ENCODE data around the gene UFL1.
"Not testable (repeated sequence)": the region's sequence is repeated elsewhere in the genome, so short reads cannot be mapped to it uniquely, and the experiment has no call there.

UFL1 gene

GRCh38 chr6:96521644-96522464 is at the start of gene UFL1:
Gene UFL1 (plus strand): TSS chr6:96521806. CDS start chr6:96521874, 68 bp downstream.
- peak; percentile 94 for DNase-seq (ENCODE audit: low read depth)

GRCh38 chr6:96472291-96472690 is 49.3 kb upstream of the UFL1 start:
- DNase-seq (ENCODE audit: low read depth): not testable (repeated sequence)

GRCh38 chr6:96478695-96479094 is 42.9 kb upstream of the UFL1 start:
- no peak for DNase-seq (ENCODE audit: low read depth)

GRCh38 chr6:96491926-96492325 is 29.7 kb upstream of the UFL1 start:
- no peak for DNase-seq (ENCODE audit: low read depth)

- DNase-seq (ENCODE audit: low read depth): peak; percentile 24
Measured at GRCh38 chr6:96499781-96500180, 21.8 kb upstream of the UFL1 start.

- DNase-seq (ENCODE audit: low read depth): no peak
Measured at GRCh38 chr6:96502915-96503314, 18.7 kb upstream of the UFL1 start.

- DNase-seq (ENCODE audit: low read depth): no peak
Measured at GRCh38 chr6:96505363-96505762, 16.2 kb upstream of the UFL1 start.

- no peak for DNase-seq (ENCODE audit: low read depth)
Measured at GRCh38 chr6:96509281-96509680, 12.3 kb upstream of the UFL1 start.

- DNase-seq (ENCODE audit: low read depth): no peak
Measured at GRCh38 chr6:96520171-96521115, 1.2 kb upstream of the UFL1 start.

- no peak for DNase-seq (ENCODE audit: low read depth)
Measured at GRCh38 chr6:96521306-96521643, 331 bp upstream of the UFL1 start.

GRCh38 chr6:96522465-96523009 is 931 bp downstream of the UFL1 start:
- DNase-seq (ENCODE audit: low read depth): no peak

GRCh38 chr6:96528193-96528592 is 6.6 kb downstream of the UFL1 start:
- no peak for DNase-seq (ENCODE audit: low read depth)

- DNase-seq (ENCODE audit: low read depth): no peak
Measured at GRCh38 chr6:96532399-96532798, 10.8 kb downstream of the UFL1 start.

GRCh38 chr6:96537726-96538125 is 16.1 kb downstream of the UFL1 start:
- no peak for DNase-seq (ENCODE audit: low read depth)

GRCh38 chr6:96542702-96543101 is 21.1 kb downstream of the UFL1 start:
- DNase-seq (ENCODE audit: low read depth): no peak

GRCh38 chr6:96545882-96546281 is 24.3 kb downstream of the UFL1 start:
- no peak for DNase-seq (ENCODE audit: low read depth)

- no peak for DNase-seq (ENCODE audit: low read depth)
Measured at GRCh38 chr6:96547654-96548053, 26.0 kb downstream of the UFL1 start.

GRCh38 chr6:96554558-96554957 is 33.0 kb downstream of the UFL1 start:
- no peak for DNase-seq (ENCODE audit: low read depth)

GRCh38 chr6:96559740-96560139 is 38.1 kb downstream of the UFL1 start:
- DNase-seq (ENCODE audit: low read depth): not testable (repeated sequence)

- DNase-seq (ENCODE audit: low read depth): no peak
Measured at GRCh38 chr6:96562886-96563285, 41.3 kb downstream of the UFL1 start, which contains the start of gene FHL5. Gene FHL5 (plus strand): TSS chr6:96563128. CDS start chr6:96603614, 40,486 bp downstream.

- no peak for DNase-seq (ENCODE audit: low read depth)
Measured at GRCh38 chr6:96563853-96564252, 42.2 kb downstream of the UFL1 start.

- no peak for DNase-seq (ENCODE audit: low read depth)
Measured at GRCh38 chr6:96570053-96570452, 48.4 kb downstream of the UFL1 start.

- no peak for DNase-seq (ENCODE audit: low read depth)
Measured at GRCh38 chr6:96571551-96571950, 49.9 kb downstream of the UFL1 start.

All from stimulated activated CD8-positive, alpha-beta memory T cell treated with anti-CD3 and anti-CD28 coated beads, Interleukin-12 subunit alpha, Interleukin-12 subunit beta, amount 100 ng/mL, for 4 hours (primary cell).